CD4-positive, alpha-beta T cell treated with Interleukin-6 for 4 hours (primary cell): ENCODE data around the gene SLC16A11.
"Not testable (repeated sequence)": the region's sequence is repeated elsewhere in the genome, so short reads cannot be mapped to it uniquely, and the experiment has no call there.

Source experiments
- DNase-seq: peaks from one replicate; pipeline ENCODE4 v3.0.0-alpha.2; 2020; ENCODE audit warnings: mixed read lengths

Gene SLC16A11

GRCh38 chr17:7005716-7006115 is 38.2 kb downstream of the SLC16A11 start:
- no peak for DNase-seq

GRCh38 chr17:7004398-7005253 is 39.3 kb downstream of the SLC16A11 start:
- DNase-seq = peak; percentile 43

- no peak for DNase-seq
Measured at GRCh38 chr17:7003745-7004144, 40.1 kb downstream of the SLC16A11 start.

- DNase-seq = no peak
Measured at GRCh38 chr17:7002288-7003047, 41.4 kb downstream of the SLC16A11 start.

- peak; percentile 56 for DNase-seq
Measured at GRCh38 chr17:7001318-7001961, 42.5 kb downstream of the SLC16A11 start.

- DNase-seq = no peak
Measured at GRCh38 chr17:6998855-6999508, 44.9 kb downstream of the SLC16A11 start.

GRCh38 chr17:6997171-6997570 is 46.7 kb downstream of the SLC16A11 start:
- no peak for DNase-seq

GRCh38 chr17:6996256-6997011 is 47.5 kb downstream of the SLC16A11 start:
- DNase-seq = no peak

GRCh38 chr17:6995500-6996255 is 48.2 kb downstream of the SLC16A11 start, which contains the start of gene ALOX12:
TSS of gene ALOX12 (plus strand) at chr17:6996049. CDS start at chr17:6996118, 69 bp downstream.
- DNase-seq = no peak

GRCh38 chr17:6994666-6995256 is 49.1 kb downstream of the SLC16A11 start:
- DNase-seq = no peak

- DNase-seq = no peak
Measured at GRCh38 chr17:6994118-6994598, 49.7 kb downstream of the SLC16A11 start.

GRCh38 chr17:6993613-6994056 is 50.3 kb downstream of the SLC16A11 start:
- DNase-seq = not testable (repeated sequence)
